ENCODE data around the gene ENTREP3.

DNA sequence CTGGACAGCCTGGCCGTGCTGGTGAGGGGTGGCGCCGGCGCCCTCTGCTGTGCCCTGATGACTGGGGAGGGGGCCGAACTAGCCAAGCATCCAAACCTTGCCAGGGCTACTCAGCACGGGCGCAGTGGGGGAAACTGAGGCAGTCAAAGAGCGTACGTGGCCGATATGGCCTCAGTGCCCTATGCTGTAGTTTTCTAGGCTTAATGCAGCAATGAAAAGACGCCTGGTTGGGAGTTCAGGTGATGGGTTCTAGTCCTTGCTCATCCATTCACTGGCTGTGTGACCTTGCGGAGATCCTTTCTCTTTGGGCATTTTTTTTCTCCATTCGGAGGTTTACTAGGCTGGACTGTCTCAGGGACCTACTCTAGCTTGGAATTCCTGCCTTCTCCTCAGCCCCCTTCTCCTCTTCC, 46.0 kb downstream of the ENTREP3 start:
- TF ChIP-seq CTCF (IDR thresholded peaks at IDR 0.05) (no peak), POLR2A (IDR thresholded peaks at IDR 0.05) (no peak)
